Adipose tissue (tissue), 3 donors: ENCODE results near the gene AEN. TPM values are rescaled to one million over a fixed set of nuclear protein-coding genes. Genes with fewer than 3 reads are reported as not detected.

ENCODE experiments used
- H3K27ac ChIP-seq: one replicate; pipeline ENCODE4 v1.5.1; 2013; ENCODE audit warnings: low read depth, low read length
- WGBS, 3 donors: extraction: QIAGEN DNeasy Blood & Tissue Kit; methylation state at CpG; one replicate each; pipeline ENCODE4 v1.1.7; 2013; 5-methylcytosine and 5-hydroxymethylcytosine counted together
- polyA plus RNA-seq, 3 donors: library from polyadenylated mRNA; stranded (reverse); fragments of 200-250 nt; gene quantifications; one replicate each; pipeline ENCODE4 v1.2.3, GENCODE V29; 2013
- donor health status: healthy with polysubstance abuse.
- donor health status: Bipolar disorder and iron deficiency.
- donor health status: healthy.

Gene AEN
- polyA plus RNA-seq, 3 donors, result 6.7 to 15.9 (median 11.4) TPM

DNA sequence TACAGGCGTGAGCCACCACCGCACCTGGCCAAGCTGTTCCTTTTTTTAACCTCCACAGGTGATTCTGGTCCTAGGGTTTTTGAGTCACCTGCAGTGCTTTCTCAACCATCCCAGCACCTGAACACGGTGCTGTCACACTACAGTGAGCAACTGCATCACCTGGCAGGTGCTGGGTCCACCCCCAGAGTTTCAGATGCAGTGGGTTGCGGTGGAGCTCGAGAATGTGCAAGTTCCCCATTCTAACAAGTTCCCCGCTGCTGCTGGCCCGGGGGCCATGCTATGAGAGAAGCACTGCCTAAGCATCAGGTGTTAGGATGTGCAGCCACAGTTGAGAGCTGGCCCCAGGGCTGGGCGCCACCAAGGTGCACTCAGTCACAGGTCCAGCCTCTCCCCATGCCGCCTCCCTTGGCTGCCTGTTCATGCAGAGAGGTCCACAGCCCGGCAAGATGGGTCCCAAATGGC lies 35.7 kb downstream of the AEN start:
- no peak overlapping the region for H3K27ac ChIP-seq
- WGBS, 3 donors, result 72 to 74% (median 74%) methylated on average over 10 of the region's 10 CpGs

DNA sequence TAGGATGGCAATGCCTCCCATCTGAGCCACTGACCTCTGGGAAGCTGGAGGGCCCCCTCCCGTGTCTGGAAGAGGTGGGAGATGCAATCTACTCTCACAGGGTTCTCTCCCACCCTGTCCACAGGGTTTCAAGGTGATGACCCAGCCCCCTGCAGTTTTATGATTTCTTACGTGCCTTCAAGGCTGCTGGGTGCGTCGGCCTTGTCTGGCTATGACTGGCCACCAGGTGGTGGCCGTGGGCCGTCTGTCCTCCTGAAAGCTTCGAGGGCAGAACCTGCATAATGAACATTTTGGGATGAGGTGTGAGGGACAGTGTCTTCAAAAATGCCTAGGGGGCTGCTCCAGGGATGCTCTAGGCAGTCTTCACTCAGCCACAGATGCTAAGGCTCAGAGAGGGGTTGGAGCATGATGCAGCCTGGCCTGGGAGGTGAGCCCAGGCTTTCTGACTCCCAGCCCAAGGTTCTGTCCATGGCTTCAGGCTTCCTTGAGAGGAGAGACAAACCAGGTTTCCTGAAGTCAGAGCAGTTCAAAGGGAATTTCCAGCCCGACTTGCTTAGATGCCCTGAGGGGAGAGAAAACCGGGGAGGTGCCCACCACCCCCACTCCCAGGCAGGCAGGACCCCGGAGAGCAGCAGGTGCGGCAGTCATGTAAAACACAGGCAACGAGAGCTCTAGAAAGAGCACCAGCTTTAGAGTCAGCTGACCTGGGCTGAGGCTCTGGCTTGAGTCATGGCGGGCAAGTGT lies 36.4 kb downstream of the AEN start:
- WGBS, 3 donors, result 33 to 39% (median 36%) methylated on average over 13 of the region's 13 CpGs
- no peak overlapping the region for H3K27ac ChIP-seq

DNA sequence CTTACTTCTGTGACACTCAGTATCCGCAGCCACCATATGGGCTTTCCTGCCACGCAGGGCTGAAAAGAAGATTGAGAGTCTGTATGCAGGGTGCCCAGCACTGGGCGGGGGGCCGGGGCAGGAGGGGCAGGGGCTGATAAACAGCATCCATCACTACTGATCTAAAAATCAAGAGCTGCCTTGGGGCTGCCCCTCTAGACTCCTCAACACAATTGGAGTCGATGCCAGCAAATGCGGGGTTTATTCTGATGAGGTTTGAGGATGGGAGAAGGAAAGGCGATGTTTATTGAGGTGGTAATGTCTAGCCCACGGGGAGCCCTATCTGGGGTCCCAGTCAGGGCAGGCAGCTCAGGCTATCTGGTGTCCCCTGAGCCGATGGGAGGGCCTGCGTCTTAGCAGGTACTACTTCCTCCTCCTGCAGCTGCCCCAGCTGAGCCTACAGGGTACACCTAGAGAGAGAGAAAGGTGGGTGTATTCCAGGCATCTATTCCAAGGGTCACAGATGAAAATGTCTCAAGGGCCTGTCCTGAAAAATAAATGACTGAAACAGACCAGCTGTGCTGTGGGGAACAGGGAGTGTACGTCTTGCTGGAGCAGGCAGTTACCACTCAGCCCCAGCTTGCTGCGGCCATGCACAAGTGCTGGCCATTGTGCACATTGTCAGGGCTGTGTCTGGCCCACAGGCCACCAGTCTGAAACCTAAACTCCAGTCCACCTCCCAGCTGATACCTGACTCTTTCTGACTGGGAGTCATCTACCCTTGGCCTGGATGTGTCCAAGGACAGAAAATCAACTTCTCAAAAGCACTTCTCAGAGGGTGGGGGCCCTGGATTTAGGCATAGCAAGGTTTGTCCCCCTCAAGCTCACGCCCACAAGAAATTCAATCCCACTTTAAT lies 37.2 kb downstream of the AEN start:
- H3K27ac ChIP-seq, result no peak overlapping the region
- WGBS, 3 donors, result 72 to 82% (median 80%) methylated on average over 13 of the region's 13 CpGs

DNA sequence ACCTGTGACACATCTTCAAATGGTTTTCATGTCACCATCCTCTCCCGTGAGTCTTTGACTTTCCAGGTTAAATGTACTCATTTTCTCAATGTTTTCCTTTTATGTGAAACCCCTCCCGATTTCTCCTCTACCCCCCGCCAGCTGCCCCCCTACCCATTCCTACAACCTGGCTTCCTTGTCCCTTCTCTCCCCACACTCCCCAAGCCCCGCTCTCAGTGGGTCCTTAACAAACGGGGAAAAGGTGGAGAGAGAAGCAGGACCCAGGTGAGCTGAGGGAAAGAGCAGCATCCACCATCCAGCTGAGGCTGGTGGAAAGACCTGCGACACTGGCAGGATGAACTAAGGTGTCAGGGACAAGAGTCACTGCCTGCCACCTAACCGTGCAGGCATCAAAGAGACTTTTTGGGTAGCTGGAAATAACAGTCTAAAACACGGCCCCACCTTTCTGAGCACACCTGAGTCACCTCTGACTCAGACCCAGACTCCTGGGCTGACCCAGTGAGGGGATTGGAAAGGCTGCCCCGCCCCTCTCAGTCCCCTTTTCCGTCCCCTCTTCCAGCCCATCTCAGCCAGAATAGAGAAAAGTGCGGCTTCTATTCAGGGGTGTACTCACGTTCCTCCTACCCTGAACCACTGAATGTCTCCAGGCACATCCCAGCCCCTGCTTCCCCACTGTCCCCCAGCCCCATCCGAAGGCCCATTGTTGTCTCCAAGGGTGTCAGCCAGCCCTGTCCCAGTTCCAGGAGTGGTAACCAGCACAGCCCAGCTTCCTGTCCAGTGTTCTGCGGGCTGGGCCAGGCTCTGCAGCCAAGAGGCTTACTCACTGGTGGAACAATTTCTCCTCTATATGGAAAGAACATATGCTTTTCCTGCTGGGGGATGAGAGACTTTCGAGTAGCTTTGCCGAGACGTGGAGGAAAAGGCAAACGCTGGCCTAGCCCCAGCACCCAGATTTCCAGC lies 38.1 kb downstream of the AEN start:
- 75 to 81% (median 80%) methylated on average over 18 of the region's 18 CpGs for WGBS, 3 donors
- H3K27ac ChIP-seq, result no peak overlapping the region

DNA sequence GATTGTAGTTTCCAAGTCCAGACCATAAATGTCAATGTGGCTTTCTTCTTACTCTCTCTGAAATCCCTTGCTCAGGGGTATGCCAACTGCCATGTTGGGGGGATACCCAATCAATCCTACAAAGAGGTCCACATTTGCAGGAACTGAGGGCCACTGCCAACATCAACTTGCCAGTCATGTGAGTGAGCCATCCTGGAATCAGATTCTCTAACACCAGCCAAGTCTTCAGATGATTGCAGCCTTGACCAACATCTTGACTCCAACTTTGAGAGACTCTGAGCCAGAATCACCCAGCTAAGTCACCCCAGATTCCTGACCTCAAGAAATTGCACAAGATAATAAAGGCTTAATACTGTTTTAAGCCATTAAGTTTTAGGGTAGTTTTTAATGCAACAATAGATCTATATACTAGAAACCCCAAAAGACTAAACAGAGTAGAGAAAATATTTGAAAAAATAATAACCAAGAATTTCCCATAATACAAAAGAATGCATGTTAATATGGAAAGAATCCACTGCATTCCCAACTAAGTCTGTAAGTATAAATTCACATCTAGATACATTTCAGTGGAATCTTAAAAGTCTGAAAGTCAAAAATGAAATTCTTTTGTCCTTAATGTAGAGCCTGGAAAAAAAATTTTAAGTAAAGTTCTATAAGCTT lies 40.0 kb downstream of the AEN start:
- H3K27ac ChIP-seq, result no peak overlapping the region

DNA sequence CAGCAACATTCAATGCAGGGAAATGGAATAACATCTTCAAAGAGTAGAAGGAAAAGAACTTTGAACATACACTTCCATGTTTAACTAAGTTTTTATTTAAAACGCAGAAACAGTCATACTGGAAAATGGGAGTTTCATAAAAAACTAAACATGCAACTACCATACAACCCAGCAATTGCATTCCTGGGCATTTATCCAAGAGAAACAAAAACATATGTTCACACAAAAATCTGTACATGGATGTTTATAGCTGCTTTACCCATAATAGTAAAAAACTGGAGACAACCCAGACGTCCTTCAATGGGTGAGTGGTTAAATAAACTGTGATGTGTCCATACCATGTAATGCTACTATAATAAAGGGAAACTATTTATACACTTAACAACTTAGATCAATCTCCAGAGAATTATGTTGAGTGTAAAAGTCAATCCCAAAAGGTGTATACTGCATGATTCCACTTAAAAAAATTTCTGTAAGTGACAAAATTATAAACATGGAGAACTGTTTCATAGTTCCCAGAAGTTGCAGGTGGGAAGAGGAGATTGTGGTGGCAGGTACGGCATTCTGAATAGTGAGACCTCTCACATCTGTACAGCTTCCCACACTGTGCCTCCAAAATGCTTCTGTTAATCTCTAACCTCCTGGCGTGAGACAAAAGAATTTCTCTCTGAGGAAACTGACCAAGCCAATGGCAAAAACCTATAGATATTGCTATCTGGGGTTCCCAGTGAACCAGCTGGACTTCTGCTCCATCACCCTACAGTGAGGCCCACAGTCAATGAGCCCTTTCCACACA lies 40.8 kb downstream of the AEN start:
- H3K27ac ChIP-seq, result no peak overlapping the region
- 38 to 79% (median 73%) methylated on average over 4 of the region's 4 CpGs for WGBS, 3 donors

DNA sequence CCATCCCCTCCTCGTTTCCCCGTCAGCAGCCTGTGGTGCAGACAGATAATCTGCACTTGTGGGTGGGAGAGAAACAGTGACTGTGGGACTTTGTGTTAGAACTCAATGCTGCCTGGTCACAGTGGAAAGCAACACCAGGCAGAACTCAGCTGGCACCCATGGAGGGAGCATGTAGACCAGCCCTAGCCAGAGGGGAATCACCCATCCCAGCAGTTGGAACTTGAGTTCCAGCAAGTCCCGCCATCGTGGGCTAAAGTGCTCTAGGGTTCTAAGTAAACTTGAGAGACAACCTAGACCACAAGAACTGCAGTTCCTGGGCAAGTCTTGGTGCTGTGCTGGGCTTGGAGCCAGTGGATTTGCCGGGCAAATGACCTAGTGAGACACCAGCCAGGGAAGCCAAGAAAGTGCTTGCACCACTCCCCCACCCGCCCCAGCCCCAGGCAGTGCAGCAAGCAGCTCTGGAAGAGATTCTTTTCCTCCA lies 42.0 kb downstream of the AEN start:
- no peak overlapping the region for H3K27ac ChIP-seq
- WGBS, 3 donors, result 76 to 90% (median 85%) methylated on average over 6 of the region's 6 CpGs

DNA sequence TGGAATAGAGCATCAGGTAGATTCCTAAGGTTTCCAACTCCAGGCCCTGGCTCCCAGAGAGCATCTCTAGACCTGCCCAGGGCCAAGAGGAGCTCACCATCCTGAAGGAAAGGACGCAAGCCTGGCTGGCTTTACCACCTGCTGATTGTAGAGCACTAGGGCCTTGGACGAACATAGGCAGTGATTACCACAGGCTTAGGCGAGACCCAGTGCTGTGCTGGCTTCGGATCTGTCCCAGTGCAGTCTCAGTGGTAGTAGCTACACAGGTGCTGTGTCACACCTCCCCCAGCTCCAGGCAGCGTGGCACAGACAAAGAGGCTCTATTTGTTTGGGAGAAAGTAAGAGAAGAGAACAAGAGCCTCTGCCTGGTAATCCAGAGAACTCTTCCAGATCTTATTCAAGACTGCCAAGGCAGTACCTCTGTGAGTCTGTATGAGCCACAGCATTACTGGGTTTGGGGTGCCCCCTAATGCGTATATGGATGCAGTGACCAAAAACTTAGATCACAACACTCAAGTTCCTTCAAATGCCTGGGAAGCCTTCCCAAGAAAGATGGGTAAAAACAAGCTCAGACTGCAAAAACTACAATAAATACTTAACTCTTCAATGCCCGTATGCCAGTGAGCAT lies 43.1 kb downstream of the AEN start:
- H3K27ac ChIP-seq, result no peak overlapping the region
- 84 to 88% (median 85%) methylated on average over 7 of the region's 7 CpGs for WGBS, 3 donors

DNA sequence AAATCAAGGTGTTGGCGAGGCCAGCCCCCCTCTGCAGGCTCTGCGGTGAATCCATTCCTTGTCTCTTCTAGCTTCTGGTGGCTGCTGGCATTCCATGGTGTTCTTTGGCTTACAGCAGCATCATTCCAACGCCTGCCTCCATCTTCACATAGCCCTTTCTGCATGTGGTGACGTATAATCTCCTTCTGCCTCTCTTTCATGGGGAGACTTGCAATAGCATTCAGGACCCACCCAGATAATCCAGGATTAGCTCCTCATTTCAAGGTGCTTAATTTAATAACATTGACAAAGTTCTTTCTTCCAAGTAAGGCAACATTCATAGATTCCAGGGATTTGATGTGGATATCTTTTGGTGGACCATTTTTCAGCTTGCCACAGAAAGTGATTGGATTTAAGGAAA lies 53.5 kb downstream of the AEN start:
- 85 to 88% (median 88%) methylated on average over 4 of the region's 4 CpGs for WGBS, 3 donors
- H3K27ac ChIP-seq, result no peak overlapping the region

DNA sequence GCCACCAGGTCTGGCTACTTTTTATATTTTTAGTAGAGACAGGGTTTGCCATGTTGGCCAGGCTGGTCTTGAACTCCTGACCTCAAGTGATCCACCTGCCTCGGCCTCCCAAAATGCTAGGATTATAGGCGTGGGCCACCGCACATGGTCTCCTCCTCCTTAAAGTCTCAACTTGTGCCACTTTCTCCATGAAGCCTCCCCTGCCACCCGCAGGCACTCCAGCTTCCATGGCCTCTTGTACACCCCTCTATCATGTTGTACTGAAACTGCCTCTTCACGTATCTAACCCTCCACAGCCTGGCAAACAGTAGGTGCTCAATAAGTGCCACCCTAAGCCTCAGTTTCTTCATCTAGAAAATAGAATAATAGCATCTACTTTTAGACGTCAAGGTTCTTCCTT lies 57.6 kb downstream of the AEN start:
- H3K27ac ChIP-seq, result no peak overlapping the region
- WGBS, 3 donors, result 91 to 95% (median 94%) methylated on average over 6 of the region's 6 CpGs

DNA sequence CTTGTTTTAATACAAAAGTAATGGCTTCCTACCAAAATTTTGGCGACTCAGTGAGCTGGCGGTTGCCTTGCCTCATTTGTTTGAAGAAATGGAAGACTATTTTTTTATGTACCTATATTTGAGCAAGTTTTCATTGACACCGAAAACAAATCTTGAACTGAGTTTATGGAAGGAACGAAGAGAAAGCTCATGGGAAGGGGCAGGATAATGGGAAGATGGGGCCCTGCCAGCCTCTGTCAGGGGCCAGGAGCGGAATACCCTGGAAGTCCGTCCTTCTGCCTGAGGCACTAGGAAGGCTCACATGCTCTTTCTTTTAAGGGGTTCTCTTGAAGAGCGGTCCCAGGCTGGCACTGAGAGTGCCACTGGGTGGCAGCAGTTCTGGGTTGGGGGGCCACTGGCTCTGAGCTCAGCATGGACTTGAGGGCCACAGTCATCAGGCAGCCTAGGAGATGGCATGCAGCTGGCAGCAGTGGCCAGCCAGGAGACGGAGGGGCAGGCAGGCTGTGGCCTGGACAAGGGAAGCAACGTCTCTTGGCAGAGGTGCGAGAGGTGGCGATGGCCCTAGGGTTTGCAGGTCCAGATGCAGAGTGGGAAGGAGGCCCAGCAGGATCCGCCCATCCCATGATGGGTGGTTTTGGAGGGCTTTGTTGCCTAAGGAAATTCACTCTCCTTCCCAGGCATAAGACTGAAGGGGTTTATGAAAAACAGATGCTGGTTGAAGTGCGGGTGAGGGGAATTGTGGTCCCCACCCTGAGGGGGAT lies 59.3 kb downstream of the AEN start:
- 89 to 94% (median 90%) methylated on average over 13 of the region's 13 CpGs for WGBS, 3 donors

DNA sequence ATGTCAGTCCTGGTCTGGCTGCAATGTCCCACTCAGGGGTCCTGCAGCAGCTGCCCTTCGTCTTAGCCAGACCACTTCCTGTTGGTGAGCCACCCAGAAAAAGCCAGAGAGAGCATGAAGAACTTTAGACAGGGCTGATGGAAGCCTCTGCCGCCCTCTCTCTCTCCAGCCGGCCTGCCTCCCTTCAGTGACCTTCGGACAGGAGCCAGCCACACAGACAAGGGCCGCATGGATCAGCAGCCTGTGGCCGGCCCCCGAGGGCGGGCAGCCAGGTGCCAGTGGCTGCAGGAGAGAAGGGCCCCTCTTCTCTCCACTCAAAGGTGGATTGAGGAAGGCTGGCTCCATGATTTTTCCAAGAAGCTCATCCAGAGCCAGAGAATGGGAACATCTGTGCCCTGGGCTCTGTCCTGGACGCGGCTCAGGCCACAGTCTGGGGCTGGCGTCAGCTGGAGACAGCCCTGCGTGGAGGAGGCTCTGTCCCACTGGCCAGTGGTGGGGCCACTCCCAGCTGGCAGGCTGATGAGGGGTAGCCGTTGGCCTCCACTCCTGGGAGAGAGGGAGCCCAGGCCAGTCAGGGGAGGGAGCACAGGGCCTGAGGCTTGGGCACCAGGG lies 60.6 kb downstream of the AEN start:
- H3K27ac ChIP-seq, result no peak overlapping the region
- WGBS, 3 donors, result 27 to 67% (median 57%) methylated on average over 13 of the region's 13 CpGs

More for the DNA sequence above, 59.3 kb downstream of the AEN start:
- H3K27ac ChIP-seq, result no peak overlapping the region
